Ishikawa (cell line): ENCODE results near the gene STX18.
A peak's percentile ranks its signal among the peaks of the same experiment; 100 is the strongest.

Source experiments
- CEBPB ChIP-seq: IDR thresholded peaks from 2 replicates; pipeline ENCODE4 v1.6.1; 2012
- CREB1 ChIP-seq: IDR thresholded peaks from 2 replicates; pipeline ENCODE4 v1.6.1; 2012; ENCODE audit warnings: low read depth
- EGR1 ChIP-seq: IDR thresholded peaks from 2 replicates; pipeline ENCODE4 v1.6.1; 2012
- EP300 ChIP-seq: IDR thresholded peaks from 2 replicates; pipeline ENCODE4 v1.6.1; 2012; ENCODE audit warnings: borderline replicate concordance
- FOXM1 ChIP-seq: IDR thresholded peaks from 2 replicates; pipeline ENCODE4 v1.6.1; 2012; ENCODE audit warnings: low read depth, borderline replicate concordance
- NFIC ChIP-seq: IDR thresholded peaks from 2 replicates; pipeline ENCODE4 v1.6.1; 2012
- RAD21 ChIP-seq: IDR thresholded peaks from 2 replicates; pipeline ENCODE4 v1.6.1; 2012; ENCODE audit warnings: low read depth
- TAF1 ChIP-seq: IDR thresholded peaks from 2 replicates; pipeline ENCODE4 v1.6.1; 2012; ENCODE audit warnings: low read depth, mild to moderate bottlenecking
- TCF12 ChIP-seq: IDR thresholded peaks from 2 replicates; pipeline ENCODE4 v1.6.1; 2012; ENCODE audit warnings: low read depth
- TEAD4 ChIP-seq: IDR thresholded peaks from 2 replicates; pipeline ENCODE4 v1.6.1; 2012
- YY1 ChIP-seq: IDR thresholded peaks from 2 replicates; pipeline ENCODE4 v1.6.1; 2012; ENCODE audit warnings: low read depth
- ZBTB7A ChIP-seq: IDR thresholded peaks from 2 replicates; pipeline ENCODE4 v1.6.1; 2012; ENCODE audit warnings: low read depth
- TF ChIP-seq, protein P1 (sequence below): IDR thresholded peaks from 2 replicates; pipeline ENCODE4 v1.6.1; 2012
- TF ChIP-seq, protein P2 (sequence below): IDR thresholded peaks from 2 replicates; pipeline ENCODE4 v1.6.1; 2012
- TF ChIP-seq, protein P3 (sequence below): IDR thresholded peaks from 2 replicates; pipeline ENCODE4 v1.6.1; 2012; ENCODE audit warnings: low read depth, mild to moderate bottlenecking

Gene STX18

DNA sequence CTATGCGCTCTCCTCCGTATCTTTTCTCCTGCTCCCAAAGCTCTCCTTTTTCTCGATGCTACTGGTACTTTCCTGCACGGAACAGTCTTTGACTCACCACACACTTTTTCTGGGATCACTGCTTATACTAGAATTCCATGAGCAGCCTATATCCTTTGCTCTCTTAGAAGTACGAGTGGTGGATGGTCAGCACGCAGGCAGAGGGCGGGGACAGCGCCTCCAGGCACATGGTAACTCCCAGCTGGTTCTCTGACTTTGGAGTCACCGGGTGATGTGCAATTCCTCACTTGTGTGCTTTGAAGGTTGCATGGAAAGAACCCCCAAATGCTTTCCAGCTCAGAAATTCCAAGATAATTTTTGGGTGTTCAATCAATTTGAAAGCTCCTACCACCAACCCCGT is 56.0 kb downstream of the STX18 start:
- no peak for TF ChIP-seq TAF1
- TF ChIP-seq YY1: no peak
- TF ChIP-seq, protein P1, sequence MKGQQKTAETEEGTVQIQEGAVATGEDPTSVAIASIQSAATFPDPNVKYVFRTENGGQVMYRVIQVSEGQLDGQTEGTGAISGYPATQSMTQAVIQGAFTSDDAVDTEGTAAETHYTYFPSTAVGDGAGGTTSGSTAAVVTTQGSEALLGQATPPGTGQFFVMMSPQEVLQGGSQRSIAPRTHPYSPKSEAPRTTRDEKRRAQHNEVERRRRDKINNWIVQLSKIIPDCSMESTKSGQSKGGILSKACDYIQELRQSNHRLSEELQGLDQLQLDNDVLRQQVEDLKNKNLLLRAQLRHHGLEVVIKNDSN: no peak
- TF ChIP-seq CREB1: no peak
- no peak for TF ChIP-seq EGR1
- no peak for TF ChIP-seq TCF12
- TF ChIP-seq, protein P2, sequence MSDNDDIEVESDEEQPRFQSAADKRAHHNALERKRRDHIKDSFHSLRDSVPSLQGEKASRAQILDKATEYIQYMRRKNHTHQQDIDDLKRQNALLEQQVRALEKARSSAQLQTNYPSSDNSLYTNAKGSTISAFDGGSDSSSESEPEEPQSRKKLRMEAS: no peak
- no peak for TF ChIP-seq EP300
- no peak for TF ChIP-seq CEBPB
- no peak for TF ChIP-seq NFIC
- TF ChIP-seq FOXM1: no peak
- TF ChIP-seq, protein P3, sequence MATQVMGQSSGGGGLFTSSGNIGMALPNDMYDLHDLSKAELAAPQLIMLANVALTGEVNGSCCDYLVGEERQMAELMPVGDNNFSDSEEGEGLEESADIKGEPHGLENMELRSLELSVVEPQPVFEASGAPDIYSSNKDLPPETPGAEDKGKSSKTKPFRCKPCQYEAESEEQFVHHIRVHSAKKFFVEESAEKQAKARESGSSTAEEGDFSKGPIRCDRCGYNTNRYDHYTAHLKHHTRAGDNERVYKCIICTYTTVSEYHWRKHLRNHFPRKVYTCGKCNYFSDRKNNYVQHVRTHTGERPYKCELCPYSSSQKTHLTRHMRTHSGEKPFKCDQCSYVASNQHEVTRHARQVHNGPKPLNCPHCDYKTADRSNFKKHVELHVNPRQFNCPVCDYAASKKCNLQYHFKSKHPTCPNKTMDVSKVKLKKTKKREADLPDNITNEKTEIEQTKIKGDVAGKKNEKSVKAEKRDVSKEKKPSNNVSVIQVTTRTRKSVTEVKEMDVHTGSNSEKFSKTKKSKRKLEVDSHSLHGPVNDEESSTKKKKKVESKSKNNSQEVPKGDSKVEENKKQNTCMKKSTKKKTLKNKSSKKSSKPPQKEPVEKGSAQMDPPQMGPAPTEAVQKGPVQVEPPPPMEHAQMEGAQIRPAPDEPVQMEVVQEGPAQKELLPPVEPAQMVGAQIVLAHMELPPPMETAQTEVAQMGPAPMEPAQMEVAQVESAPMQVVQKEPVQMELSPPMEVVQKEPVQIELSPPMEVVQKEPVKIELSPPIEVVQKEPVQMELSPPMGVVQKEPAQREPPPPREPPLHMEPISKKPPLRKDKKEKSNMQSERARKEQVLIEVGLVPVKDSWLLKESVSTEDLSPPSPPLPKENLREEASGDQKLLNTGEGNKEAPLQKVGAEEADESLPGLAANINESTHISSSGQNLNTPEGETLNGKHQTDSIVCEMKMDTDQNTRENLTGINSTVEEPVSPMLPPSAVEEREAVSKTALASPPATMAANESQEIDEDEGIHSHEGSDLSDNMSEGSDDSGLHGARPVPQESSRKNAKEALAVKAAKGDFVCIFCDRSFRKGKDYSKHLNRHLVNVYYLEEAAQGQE: no peak
- TF ChIP-seq ZBTB7A: no peak
- TF ChIP-seq TEAD4: no peak
- no peak for TF ChIP-seq RAD21

DNA sequence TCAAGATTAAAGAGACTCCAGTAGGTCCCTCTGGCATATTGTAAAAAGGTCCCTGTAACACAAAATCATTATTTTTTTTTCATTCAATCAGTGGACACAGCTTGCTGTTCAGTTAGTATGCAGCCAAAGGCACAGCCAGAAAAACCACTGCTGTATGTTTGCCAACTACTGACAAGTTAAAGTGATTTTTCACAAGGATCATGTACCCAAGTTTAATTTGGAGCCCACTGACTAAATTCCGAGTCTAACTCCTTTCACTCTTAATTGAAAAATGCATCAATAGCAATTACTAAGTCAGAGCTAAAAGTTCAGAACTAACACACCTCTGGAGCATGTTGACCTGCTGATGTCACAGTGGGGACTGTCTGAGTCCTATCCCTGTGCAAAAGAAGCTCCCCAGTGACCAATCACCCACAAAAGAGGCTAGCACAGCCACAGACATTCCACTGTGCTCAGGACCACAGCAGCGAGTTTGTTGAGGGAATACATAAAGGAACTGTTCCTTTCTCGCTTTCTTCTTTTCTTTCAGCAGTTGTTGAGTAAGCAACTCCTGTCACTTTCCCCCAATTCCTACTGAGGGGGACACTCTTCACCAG is 60.4 kb downstream of the STX18 start:
- TF ChIP-seq FOXM1: no peak
- TF ChIP-seq, protein P2: no peak
- TF ChIP-seq TAF1: no peak
- no peak for TF ChIP-seq CREB1
- TF ChIP-seq RAD21: no peak
- TF ChIP-seq TEAD4: no peak
- no peak for TF ChIP-seq EGR1
- TF ChIP-seq YY1: no peak
- TF ChIP-seq NFIC: no peak
- TF ChIP-seq, protein P1: no peak
- TF ChIP-seq CEBPB: no peak
- TF ChIP-seq EP300: no peak
- no peak for TF ChIP-seq ZBTB7A
- TF ChIP-seq, protein P3: no peak
- no peak for TF ChIP-seq TCF12

DNA sequence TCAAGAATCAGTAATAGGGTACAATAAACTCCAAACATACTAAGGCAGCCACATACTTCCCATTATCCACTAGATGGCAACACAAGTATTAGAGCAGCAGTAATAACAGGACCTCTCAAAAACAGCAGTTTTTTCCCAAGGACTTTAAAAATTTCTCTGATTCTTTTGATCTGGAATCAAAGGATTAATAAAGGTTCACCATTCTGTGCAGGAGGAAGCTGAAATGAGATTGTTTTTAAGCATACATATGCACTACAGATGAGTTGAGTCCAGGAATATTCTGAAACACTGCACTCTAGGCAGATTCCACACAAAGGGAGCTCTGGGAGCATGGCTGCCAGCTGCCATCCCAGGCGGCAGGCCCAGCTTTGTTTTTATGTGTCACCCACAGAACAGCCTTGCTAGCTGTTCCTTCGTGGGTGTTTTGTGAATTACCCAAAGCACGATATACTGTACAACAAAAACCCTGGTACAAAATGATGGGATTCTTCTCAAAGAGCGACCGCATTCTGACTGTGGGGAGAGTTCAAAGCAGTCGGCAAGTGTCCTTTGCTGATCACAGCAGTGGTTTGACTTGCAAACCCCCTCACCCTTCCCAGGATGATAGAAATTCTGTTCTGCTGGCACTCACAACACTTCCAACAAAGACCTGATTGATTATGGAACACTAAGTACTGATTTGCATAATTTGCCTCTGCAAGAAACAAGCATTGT is 61.0 kb downstream of the STX18 start:
- TF ChIP-seq NFIC (no peak), RAD21 (peak; percentile 34; the same call in 1 of the 2 replicates)

DNA sequence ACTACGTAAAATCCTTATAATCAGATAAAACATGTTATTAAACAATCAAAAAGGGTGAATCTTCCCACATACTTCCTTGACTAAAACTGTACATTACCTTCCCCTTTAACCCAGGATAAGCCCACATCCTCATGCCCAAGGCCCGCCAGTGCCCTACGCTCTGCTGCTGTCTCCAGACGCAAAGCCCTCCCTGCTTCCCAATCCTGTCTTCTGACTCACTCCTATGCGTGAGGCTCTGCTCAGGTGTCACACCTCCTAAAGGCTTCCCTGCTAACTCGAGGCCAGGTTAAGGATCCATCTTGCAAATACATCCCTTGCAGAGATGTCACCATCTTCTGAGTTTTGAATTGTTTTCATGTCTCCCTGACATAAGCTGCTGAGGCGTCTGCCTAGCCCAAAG is 61.6 kb downstream of the STX18 start:
- TF ChIP-seq TCF12 (no peak), EGR1 (no peak)
- TF ChIP-seq, protein P1: no peak

DNA sequence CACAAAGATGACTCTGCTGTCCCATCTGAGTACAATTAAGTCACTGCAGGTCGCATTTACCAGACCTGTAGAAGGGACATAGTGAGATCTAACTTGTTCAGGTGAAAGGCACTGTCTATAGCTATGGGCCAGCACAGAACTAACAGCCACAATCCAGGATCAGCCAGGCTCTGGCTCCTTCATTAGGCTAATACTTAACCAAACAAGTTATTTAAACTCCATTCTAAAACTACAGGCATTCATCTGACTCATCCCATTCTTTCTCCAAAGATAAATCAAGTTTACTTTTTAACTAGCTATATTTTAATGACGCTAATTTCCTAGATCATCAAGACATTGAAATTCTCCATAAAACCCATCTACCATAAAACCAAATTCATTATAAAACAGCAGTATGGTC is 62.5 kb downstream of the STX18 start:
- TF ChIP-seq RAD21 (no peak), CREB1 (no peak), TAF1 (no peak), ZBTB7A (no peak)
- TF ChIP-seq, protein P1: no peak
